Hepatocyte (in vitro differentiated cells): ENCODE data around the gene C1orf198. TPM values are rescaled to one million over a fixed set of nuclear protein-coding genes. Genes with fewer than 3 reads are reported as not detected.

Source experiments
- DNase-seq: peaks from one replicate; pipeline ENCODE4 v3.0.0-alpha.2; 2016; ENCODE audit warnings: low spot score
- H2AFZ ChIP-seq: fragments of 200-600 bp; sonication (generic); 2 replicates; pipeline ENCODE4 v1.6.0; 2016; ENCODE audit warnings: antibody characterized with exemption, mild to moderate bottlenecking
- H3K27ac ChIP-seq: fragments of 200-600 bp; sonication (generic); 2 replicates; pipeline ENCODE4 v1.5.1; 2016; ENCODE audit warnings: mild to moderate bottlenecking
- H3K27me3 ChIP-seq: fragments of 200-600 bp; sonication (generic); 2 replicates; pipeline ENCODE4 v1.6.1; 2016
- H3K36me3 ChIP-seq: fragments of 200-600 bp; sonication (generic); replicated peaks from 2 replicates; pipeline ENCODE4 v1.5.1; 2016; ENCODE audit warnings: low read depth; ENCODE audit not compliant: insufficient read depth
- H3K4me1 ChIP-seq: fragments of 200-600 bp; sonication (generic); 2 replicates; pipeline ENCODE4 v1.5.1; 2016; ENCODE audit warnings: mild to moderate bottlenecking, moderate library complexity; ENCODE audit not compliant: insufficient read depth
- H3K4me2 ChIP-seq: fragments of 200-600 bp; sonication (generic); 2 replicates; pipeline ENCODE4 v1.6.0; 2016
- H3K4me3 ChIP-seq: fragments of 200-600 bp; sonication (generic); 2 replicates; pipeline ENCODE4 v1.5.1; 2016; ENCODE audit warnings: mild to moderate bottlenecking
- H3K79me2 ChIP-seq: fragments of 200-600 bp; sonication (generic); 2 replicates; pipeline ENCODE4 v1.6.0; 2017; ENCODE audit warnings: mild to moderate bottlenecking
- H3K9me2 ChIP-seq: fragments of 200-600 bp; sonication (generic); replicated peaks from 2 replicates; pipeline ENCODE4 v1.6.0; 2017; ENCODE audit warnings: mild to moderate bottlenecking; ENCODE audit not compliant: insufficient read depth
- H3K9me3 ChIP-seq: fragments of 200-600 bp; sonication (generic); 2 replicates; pipeline ENCODE4 v1.5.1; 2016; ENCODE audit warnings: low read depth, mild to moderate bottlenecking
- H4K20me1 ChIP-seq: fragments of 200-600 bp; sonication (generic); 2 replicates; pipeline ENCODE4 v1.6.0; 2016; ENCODE audit warnings: mild to moderate bottlenecking; ENCODE audit not compliant: insufficient read depth, poor library complexity, severe bottlenecking
- EZH2 ChIP-seq: fragments of 200-600 bp; sonication (generic); IDR thresholded peaks from 2 replicates; pipeline ENCODE4 v1.6.1; 2016; ENCODE audit warnings: antibody characterized with exemption, mild to moderate bottlenecking, borderline replicate concordance
- EZH2phosphoT487 ChIP-seq: fragments of 200-600 bp; sonication (generic); IDR thresholded peaks from one replicate; pipeline ENCODE4 v1.6.1; 2018; ENCODE audit warnings: antibody characterized with exemption, mild to moderate bottlenecking, low read depth, moderate library complexity; ENCODE audit not compliant: unreplicated experiment, severe bottlenecking
- WGBS: methylation state at CpG from one replicate; pipeline ENCODE4 v1.1.6; 2016; ENCODE audit warnings: low lambda C conversion rate; ENCODE audit errors: missing lambda C conversion rate; 5-methylcytosine and 5-hydroxymethylcytosine counted together
- polyA plus RNA-seq: library from polyadenylated mRNA; unstranded; fragments of >200 nt; fragmentation: Nextera tagmentation; extraction: Ambion mirVana; gene quantifications from 2 replicates; pipeline ENCODE4 v1.2.1, GENCODE V29; 2016
- total RNA-seq: library from RNA; depleted of rRNA; stranded (reverse); fragments of >200 nt; gene quantifications from 2 replicates; pipeline ENCODE4 v1.2.3, GENCODE V29; 2014
- TF ChIP-seq, protein P1 (sequence below): fragments of 200-600 bp; sonication (generic); IDR thresholded peaks from 2 replicates; pipeline ENCODE4 v1.5.1; 2016; ENCODE audit warnings: antibody characterized with exemption, mild to moderate bottlenecking; ENCODE audit not compliant: poor library complexity

C1orf198 gene
- total and polyA plus RNA-seq, 2 experiments from 2014 or later, result 41.4 to 56.9 TPM

DNA sequence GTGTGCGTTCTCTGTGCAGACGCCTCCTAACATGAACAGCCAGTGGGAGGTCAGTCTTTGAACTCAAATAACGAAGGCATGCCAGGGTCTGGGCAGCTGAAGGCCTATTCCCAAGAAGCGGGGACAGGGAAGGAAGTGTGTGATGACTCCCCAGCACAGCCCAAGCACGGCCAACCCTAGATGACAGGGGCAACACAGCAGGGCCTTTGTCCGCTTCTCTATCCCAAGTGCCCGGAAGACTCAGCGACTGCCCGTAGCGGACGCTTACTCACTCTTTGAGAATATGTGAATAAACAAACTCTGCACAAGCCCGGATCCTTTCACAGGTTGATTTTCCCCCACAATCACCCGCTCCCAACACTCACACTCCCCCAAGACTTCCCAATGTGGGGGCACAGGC, 11.2 kb downstream of the C1orf198 start:
- TF ChIP-seq, protein P1, sequence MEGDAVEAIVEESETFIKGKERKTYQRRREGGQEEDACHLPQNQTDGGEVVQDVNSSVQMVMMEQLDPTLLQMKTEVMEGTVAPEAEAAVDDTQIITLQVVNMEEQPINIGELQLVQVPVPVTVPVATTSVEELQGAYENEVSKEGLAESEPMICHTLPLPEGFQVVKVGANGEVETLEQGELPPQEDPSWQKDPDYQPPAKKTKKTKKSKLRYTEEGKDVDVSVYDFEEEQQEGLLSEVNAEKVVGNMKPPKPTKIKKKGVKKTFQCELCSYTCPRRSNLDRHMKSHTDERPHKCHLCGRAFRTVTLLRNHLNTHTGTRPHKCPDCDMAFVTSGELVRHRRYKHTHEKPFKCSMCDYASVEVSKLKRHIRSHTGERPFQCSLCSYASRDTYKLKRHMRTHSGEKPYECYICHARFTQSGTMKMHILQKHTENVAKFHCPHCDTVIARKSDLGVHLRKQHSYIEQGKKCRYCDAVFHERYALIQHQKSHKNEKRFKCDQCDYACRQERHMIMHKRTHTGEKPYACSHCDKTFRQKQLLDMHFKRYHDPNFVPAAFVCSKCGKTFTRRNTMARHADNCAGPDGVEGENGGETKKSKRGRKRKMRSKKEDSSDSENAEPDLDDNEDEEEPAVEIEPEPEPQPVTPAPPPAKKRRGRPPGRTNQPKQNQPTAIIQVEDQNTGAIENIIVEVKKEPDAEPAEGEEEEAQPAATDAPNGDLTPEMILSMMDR, result no peak
- TF ChIP-seq EZH2phosphoT487 (no peak), EZH2 (no peak)
- Histone ChIP-seq H2AFZ (no peak overlapping the region), H3K79me2 (peaks cover 72% of the 10 kb centered on the region), H4K20me1 (no peaks in the 10 kb centered on the region), H3K9me2 (no peaks in the 10 kb centered on the region), H3K36me3 (no peaks in the 10 kb centered on the region), H3K4me2 (no peak overlapping the region), H3K27me3 (no peaks in the 10 kb centered on the region), H3K4me3 (no peak overlapping the region), H3K27ac (no peak overlapping the region), H3K9me3 (no peaks in the 10 kb centered on the region), H3K4me1 (peaks cover 14% of the 10 kb centered on the region)
- 90% methylated on average over 13 of the region's 13 CpGs for WGBS
- no peak for DNase-seq

DNA sequence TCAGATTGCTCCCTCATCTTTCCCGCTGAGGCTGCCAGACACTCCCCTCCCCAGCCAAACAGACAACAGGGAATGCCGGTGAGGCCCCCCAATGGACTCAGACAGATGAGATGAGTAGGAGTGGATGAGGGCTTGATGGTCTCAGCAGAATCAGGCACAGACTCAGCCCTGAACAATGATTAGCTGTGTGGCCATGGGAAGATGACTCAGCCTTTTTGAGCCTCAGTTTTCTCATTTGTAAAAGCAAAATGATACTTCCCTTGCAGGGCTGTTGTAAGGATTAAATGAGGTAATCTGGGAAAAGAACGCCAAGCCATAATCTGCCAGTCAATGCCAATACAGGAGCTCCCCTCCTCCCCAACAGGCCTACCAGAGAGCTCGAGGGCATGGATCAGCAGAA, 12.4 kb downstream of the C1orf198 start:
- Histone ChIP-seq H3K4me1 (peaks cover 18% of the 10 kb centered on the region), H3K79me2 (peaks cover 60% of the 10 kb centered on the region), H3K9me3 (no peaks in the 10 kb centered on the region), H3K4me3 (no peak overlapping the region), H4K20me1 (no peaks in the 10 kb centered on the region), H3K27me3 (no peaks in the 10 kb centered on the region), H3K27ac (no peak overlapping the region), H3K4me2 (no peak overlapping the region), H2AFZ (no peak overlapping the region), H3K36me3 (no peaks in the 10 kb centered on the region), H3K9me2 (no peaks in the 10 kb centered on the region)
- DNase-seq, result no peak
- 85% methylated on average over 4 of the region's 4 CpGs for WGBS
- TF ChIP-seq EZH2, result no peak
- no peak for TF ChIP-seq EZH2phosphoT487
- TF ChIP-seq, protein P1, result no peak

DNA sequence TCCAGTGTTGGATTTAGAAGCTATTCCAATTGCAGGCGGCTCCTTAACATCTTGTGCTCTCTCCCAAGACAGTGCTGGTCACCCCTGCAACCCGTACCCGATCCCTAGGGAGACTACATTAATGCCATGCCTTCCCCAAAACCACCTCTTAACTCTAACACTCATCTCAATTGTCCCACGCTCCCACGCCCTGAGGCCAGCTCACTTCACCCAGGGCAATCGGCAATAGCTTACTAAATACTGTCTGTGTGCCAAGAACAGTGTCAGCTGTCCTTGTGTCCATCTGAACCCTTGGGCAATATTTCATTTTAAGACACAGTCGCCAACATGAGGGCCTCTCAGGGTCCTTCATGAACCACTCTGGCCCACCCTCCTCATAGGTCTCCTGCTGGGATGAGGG, 13.9 kb downstream of the C1orf198 start:
- Histone ChIP-seq H3K4me3 (no peak overlapping the region), H3K4me2 (no peak overlapping the region), H3K27ac (no peak overlapping the region), H4K20me1 (no peaks in the 10 kb centered on the region), H3K9me2 (no peaks in the 10 kb centered on the region), H3K36me3 (no peaks in the 10 kb centered on the region), H3K79me2 (peaks cover 51% of the 10 kb centered on the region), H3K27me3 (no peaks in the 10 kb centered on the region), H2AFZ (no peak overlapping the region), H3K4me1 (peaks cover 18% of the 10 kb centered on the region), H3K9me3 (no peaks in the 10 kb centered on the region)
- DNase-seq, result no peak
- TF ChIP-seq EZH2phosphoT487, result no peak
- no peak for TF ChIP-seq EZH2
- TF ChIP-seq, protein P1, result no peak
- WGBS, result 97% methylated on average over 7 of the region's 7 CpGs

DNA sequence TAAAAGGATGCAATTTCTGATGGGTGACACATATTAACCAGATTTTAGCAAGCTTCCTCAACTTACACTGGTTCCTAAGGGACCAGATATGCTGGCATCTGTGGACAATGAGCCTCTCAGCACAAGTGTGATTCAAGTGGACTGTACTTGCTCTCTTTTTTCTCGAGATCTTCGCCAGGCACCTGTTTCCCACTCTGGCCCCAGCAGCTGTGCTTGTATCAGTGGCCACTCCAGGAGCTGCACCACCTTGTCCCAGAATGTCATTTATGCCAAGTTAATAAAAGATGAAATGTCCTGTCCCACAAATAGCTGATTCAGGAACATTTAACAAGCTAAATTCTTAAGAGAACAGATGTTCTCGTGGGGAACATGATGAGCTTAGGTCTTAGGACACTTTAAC, 14.6 kb downstream of the C1orf198 start:
- H3K4me2 ChIP-seq, result no peak overlapping the region
- no peaks in the 10 kb centered on the region for H4K20me1 ChIP-seq
- no peak overlapping the region for H3K4me3 ChIP-seq
- WGBS, result 97% methylated on average over 3 of the region's 3 CpGs
- peaks cover 17% of the 10 kb centered on the region for H3K4me1 ChIP-seq
- TF ChIP-seq, protein P1, result no peak
- no peak for TF ChIP-seq EZH2
- TF ChIP-seq EZH2phosphoT487, result no peak
- no peaks in the 10 kb centered on the region for H3K9me2 ChIP-seq
- no peaks in the 10 kb centered on the region for H3K36me3 ChIP-seq
- H3K79me2 ChIP-seq, result peaks cover 44% of the 10 kb centered on the region
- H3K27me3 ChIP-seq, result no peaks in the 10 kb centered on the region
- no peak overlapping the region for H3K27ac ChIP-seq
- no peaks in the 10 kb centered on the region for H3K9me3 ChIP-seq
- no peak overlapping the region for H2AFZ ChIP-seq
- DNase-seq, result no peak
